Activated CD8-positive, alpha-beta memory T cell treated with anti-CD3 and anti-CD28 coated beads for 36 hours (primary cell): ENCODE results near the gene TM9SF1. TPM values are rescaled to one million over a fixed set of nuclear protein-coding genes. Genes with fewer than 3 reads are reported as not detected.

Source experiments
- CTCF ChIA-PET: fragments of 350-600 bp; sonication (Branson Sonifier 250); formaldehyde crosslinking; loops from one replicate; lab custom pipeline; 2021; ENCODE audit warnings: antibody characterized with exemption; lab: Charles Lee
- POLR2A ChIA-PET: fragments of 350-600 bp; sonication (Branson Sonifier 250); formaldehyde crosslinking; loops from one replicate; lab custom pipeline; 2021; ENCODE audit warnings: antibody characterized with exemption; lab: Charles Lee
- total RNA-seq, 2 experiments: library from RNA; stranded (reverse); gene quantifications; one replicate each; pipeline ENCODE4 v1.2.3, GENCODE V29; 2021

The TM9SF1 gene
- total RNA-seq, 2 experiments from 2014 or later: 30.6 to 30.7 TPM

GRCh38 chr14:24155100-24155499 is 40.1 kb downstream of the TM9SF1 start:
- POLR2A ChIA-PET: no interaction called here

GRCh38 chr14:24151404-24152080 is 43.7 kb downstream of the TM9SF1 start:
- CTCF ChIA-PET: interaction anchor here (0.6 to 1.8 kb wide), 2 partner anchors 9 to 42 kb away, joined by 3 to 17 read pairs; partner anchors contain the start of gene IRF9
- POLR2A ChIA-PET: interaction anchor here (0.6 kb wide), 1 partner anchor 21 kb away, joined by 3 read pairs; the partner anchor contains the start of gene FITM1

More at GRCh38 chr14:24155100-24155499, 40.1 kb downstream of the TM9SF1 start:
- CTCF ChIA-PET: interaction anchor here (1.1 kb wide), 1 partner anchor 9 kb away, joined by 3 read pairs; the partner anchor contains the start of gene PSME2

- POLR2A ChIA-PET: interaction anchor here (0.8 kb wide), 1 partner anchor 50 kb away, joined by 3 read pairs; no protein-coding TSS in a partner anchor
- CTCF ChIA-PET: interaction anchor here (1.8 kb wide), 1 partner anchor 10 kb away, joined by 17 read pairs; the partner anchor contains the start of gene IRF9
Observed at GRCh38 chr14:24150993-24151392, 44.2 kb downstream of the TM9SF1 start.

- ChIA-PET CTCF (interaction anchor here (1.4 to 1.8 kb wide), 2 partner anchors 10 to 23 kb away, joined by 3 to 17 read pairs; partner anchors contain the start of gene IRF9), POLR2A (interaction anchor here (0.8 to 1.2 kb wide), 2 partner anchors 9 to 51 kb away, joined by 3 read pairs; partner anchors contain the start of gene EMC9)
Observed at GRCh38 chr14:24150567-24150966, 44.7 kb downstream of the TM9SF1 start.

- ChIA-PET CTCF (interaction anchor here (1.4 kb wide), 1 partner anchor 24 kb away, joined by 3 read pairs; no protein-coding TSS in a partner anchor), POLR2A (interaction anchor here (0.8 to 1.2 kb wide), 2 partner anchors 9 to 51 kb away, joined by 3 read pairs; partner anchors contain the start of gene EMC9)
Observed at GRCh38 chr14:24150061-24150460, 45.2 kb downstream of the TM9SF1 start.

- POLR2A ChIA-PET: interaction anchor here (1.2 kb wide), 1 partner anchor 8 kb away, joined by 3 read pairs; the partner anchor contains the start of gene EMC9
- CTCF ChIA-PET: interaction anchor here (1.4 to 2.7 kb wide), 2 partner anchors 11 to 24 kb away, joined by 3 to 24 read pairs; partner anchors contain the start of gene IRF9
Observed at GRCh38 chr14:24149302-24149969, 45.8 kb downstream of the TM9SF1 start.

GRCh38 chr14:24147761-24148428 is 47.3 kb downstream of the TM9SF1 start:
- ChIA-PET POLR2A (interaction anchor here (0.5 to 3.8 kb wide), 5 partner anchors 11 to 47 kb away, joined by 3 to 34 read pairs (median 16); partner anchors contain the start of genes DCAF11, IRF9, NRL and PSME1), CTCF (interaction anchor here (0.9 to 2.7 kb wide), 5 partner anchors 11 to 57 kb away, joined by 3 to 24 read pairs (median 7); partner anchors contain the start of genes DCAF11, IRF9, NRL and PSME1)

- CTCF ChIA-PET: interaction anchor here (0.9 to 2.7 kb wide), 6 partner anchors 8 to 57 kb away, joined by 3 to 24 read pairs (median 7); partner anchors contain the start of genes DCAF11, IRF9, NRL and PSME1
- POLR2A ChIA-PET: interaction anchor here (0.5 to 3.8 kb wide), 9 partner anchors 10 to 53 kb away, joined by 3 to 34 read pairs (median 4); partner anchors contain the start of genes DCAF11, IRF9, NRL and PCK2
Observed at GRCh38 chr14:24146978-24147760, 48.1 kb downstream of the TM9SF1 start, which contains the start of gene RNF31. Gene RNF31, plus strand, starts transcription at chr14:24147498. Its CDS starts 201 bp downstream, at chr14:24147699.

- POLR2A ChIA-PET: interaction anchor here (0.9 to 3.8 kb wide), 8 partner anchors 10 to 52 kb away, joined by 3 to 34 read pairs (median 7); partner anchors contain the start of genes DCAF11, IRF9, NRL and PCK2
- CTCF ChIA-PET: interaction anchor here (1.2 to 2.7 kb wide), 6 partner anchors 9 to 38 kb away, joined by 3 to 24 read pairs (median 7); partner anchors contain the start of genes DCAF11, IRF9, NRL and PSME1
Observed at GRCh38 chr14:24146453-24146977, 48.7 kb downstream of the TM9SF1 start, which contains the start of gene PSME2. Gene PSME2, minus strand, starts transcription at chr14:24146610. Its CDS starts 29 bp downstream, at chr14:24146581.

- POLR2A ChIA-PET: interaction anchor here (1.1 to 3.8 kb wide), 5 partner anchors 9 to 51 kb away, joined by 4 to 34 read pairs (median 16); partner anchors contain the start of genes DCAF11, IRF9, NRL and PCK2
- CTCF ChIA-PET: interaction anchor here (1.2 to 2.6 kb wide), 5 partner anchors 9 to 37 kb away, joined by 3 to 8 read pairs (median 6); partner anchors contain the start of genes DCAF11, IRF9, NRL and PSME1
Observed at GRCh38 chr14:24145690-24146452, 49.4 kb downstream of the TM9SF1 start.

GRCh38 chr14:24145219-24145618 is 50.0 kb downstream of the TM9SF1 start:
- POLR2A ChIA-PET: interaction anchor here (2.4 to 3.8 kb wide), 3 partner anchors 8 to 31 kb away, joined by 16 to 34 read pairs (median 18); partner anchors contain the start of genes DCAF11, IRF9, NRL and PSME1
- CTCF ChIA-PET: interaction anchor here (1.2 to 1.6 kb wide), 3 partner anchors 9 to 30 kb away, joined by 6 to 8 read pairs (median 6); partner anchors contain the start of genes DCAF11, IRF9, NRL and PSME1

- CTCF ChIA-PET: interaction anchor here (1.4 kb wide), 1 partner anchor 17 kb away, joined by 6 read pairs; the partner anchor contains the start of gene IRF9
- POLR2A ChIA-PET: no interaction called here
Observed at GRCh38 chr14:24144451-24144850, 50.8 kb downstream of the TM9SF1 start.

- POLR2A ChIA-PET: no interaction called here
- CTCF ChIA-PET: interaction anchor here (1.4 kb wide), 1 partner anchor 18 kb away, joined by 6 read pairs; the partner anchor contains the start of gene IRF9
Observed at GRCh38 chr14:24143511-24143910, 51.7 kb downstream of the TM9SF1 start.

- POLR2A ChIA-PET: interaction anchor here (1.0 to 1.7 kb wide), 5 partner anchors 9 to 102 kb away, joined by 3 to 8 read pairs (median 4); partner anchors contain the start of genes DCAF11, IRF9, NRL and TINF2
- CTCF ChIA-PET: interaction anchor here (0.6 to 1.6 kb wide), 4 partner anchors 20 to 50 kb away, joined by 3 to 5 read pairs (median 5); partner anchors contain the start of genes DCAF11 and IRF9
Observed at GRCh38 chr14:24141097-24141880, 54.0 kb downstream of the TM9SF1 start, which contains the start of gene EMC9. Gene EMC9, minus strand, starts transcription at chr14:24141591. Its CDS starts 287 bp downstream, at chr14:24141304.
